Suprapubic skin (tissue), 3 donors: ENCODE results near the gene JUND.

Experiments used
- POLR2A ChIP-seq, 2 donors: fragments of 450-650 bp; IDR thresholded peaks; one replicate each; pipeline ENCODE4 v1.6.1; 2017; ENCODE audit warnings: antibody characterized with exemption in 2 of 2, mild to moderate bottlenecking in 2 of 2, moderate library complexity in 2 of 2
- TF ChIP-seq, protein P1 (sequence below), 2 donors: fragments of 200-600 bp in 1 of 2; fragments of 450-650 bp in 1 of 2; sonication (generic) in 1 of 2; IDR thresholded peaks; one replicate each; pipeline ENCODE4 v1.5.1; 2016 to 2019; ENCODE audit warnings: antibody characterized with exemption in 2 of 2, mild to moderate bottlenecking in 1 of 2, moderate library complexity in 1 of 2

DNA sequence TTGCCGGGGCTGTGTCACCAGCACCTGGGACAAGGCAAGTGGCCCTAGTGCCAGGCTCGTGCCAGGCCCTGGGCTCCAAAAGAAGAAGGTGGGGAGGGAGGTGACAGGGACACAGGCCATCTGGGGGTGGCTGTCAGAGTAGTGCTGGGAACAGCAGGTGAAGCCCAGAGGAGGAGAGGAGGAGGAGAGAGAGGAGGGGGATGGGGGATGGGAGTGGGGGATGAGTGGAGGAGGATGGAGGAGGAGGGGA lies 22.7 kb upstream of the JUND start:
- no peak for TF ChIP-seq POLR2A (IDR thresholded peaks at IDR 0.05)
- TF ChIP-seq, protein P1, sequence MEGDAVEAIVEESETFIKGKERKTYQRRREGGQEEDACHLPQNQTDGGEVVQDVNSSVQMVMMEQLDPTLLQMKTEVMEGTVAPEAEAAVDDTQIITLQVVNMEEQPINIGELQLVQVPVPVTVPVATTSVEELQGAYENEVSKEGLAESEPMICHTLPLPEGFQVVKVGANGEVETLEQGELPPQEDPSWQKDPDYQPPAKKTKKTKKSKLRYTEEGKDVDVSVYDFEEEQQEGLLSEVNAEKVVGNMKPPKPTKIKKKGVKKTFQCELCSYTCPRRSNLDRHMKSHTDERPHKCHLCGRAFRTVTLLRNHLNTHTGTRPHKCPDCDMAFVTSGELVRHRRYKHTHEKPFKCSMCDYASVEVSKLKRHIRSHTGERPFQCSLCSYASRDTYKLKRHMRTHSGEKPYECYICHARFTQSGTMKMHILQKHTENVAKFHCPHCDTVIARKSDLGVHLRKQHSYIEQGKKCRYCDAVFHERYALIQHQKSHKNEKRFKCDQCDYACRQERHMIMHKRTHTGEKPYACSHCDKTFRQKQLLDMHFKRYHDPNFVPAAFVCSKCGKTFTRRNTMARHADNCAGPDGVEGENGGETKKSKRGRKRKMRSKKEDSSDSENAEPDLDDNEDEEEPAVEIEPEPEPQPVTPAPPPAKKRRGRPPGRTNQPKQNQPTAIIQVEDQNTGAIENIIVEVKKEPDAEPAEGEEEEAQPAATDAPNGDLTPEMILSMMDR (IDR thresholded peaks at IDR 0.05), result no peak
